H9 (cell line): Measurements from ENCODE around the gene GRIK3. TPM values are rescaled to one million over a fixed set of nuclear protein-coding genes. Genes with fewer than 3 reads are reported as not detected.
A peak's percentile ranks its signal among the peaks of the same experiment; 100 is the strongest.

Source experiments
- DNase-seq: peaks from one replicate; pipeline ENCODE4 v3.0.0-alpha.2; 2017
- H2AFZ ChIP-seq: one replicate; pipeline ENCODE4 v1.6.1; 2013; ENCODE audit warnings: mild to moderate bottlenecking, low read length, control low read depth, moderate library complexity
- H2AK5ac ChIP-seq: 2 replicates; pipeline ENCODE4 v1.6.1; 2013; ENCODE audit warnings: low read length, control low read depth, mixed read lengths; ENCODE audit not compliant: insufficient read length
- H2BK120ac ChIP-seq: one replicate; pipeline ENCODE4 v1.6.1; 2013; ENCODE audit warnings: low read depth, mild to moderate bottlenecking, low read length, control low read depth, inconsistent platforms; ENCODE audit not compliant: poor library complexity, severe bottlenecking
- H2BK12ac ChIP-seq: 2 replicates; pipeline ENCODE4 v1.6.1; 2013; ENCODE audit warnings: low read length, control low read depth, mixed read lengths, low read depth; ENCODE audit not compliant: insufficient read length
- H2BK15ac ChIP-seq: 2 replicates; pipeline ENCODE4 v1.6.1; 2013; ENCODE audit warnings: low read depth, low read length, control low read depth
- H2BK20ac ChIP-seq: one replicate; pipeline ENCODE4 v1.6.1; 2013; ENCODE audit warnings: low read depth, mild to moderate bottlenecking, low read length, control low read depth, inconsistent platforms; ENCODE audit not compliant: poor library complexity, severe bottlenecking
- H2BK5ac ChIP-seq: 2 replicates; pipeline ENCODE4 v1.6.1; 2013; ENCODE audit warnings: low read length, control low read depth, mixed read lengths; ENCODE audit not compliant: insufficient read length
- H3K14ac ChIP-seq: 2 replicates; pipeline ENCODE4 v1.6.1; 2013; ENCODE audit warnings: low read length, control low read depth; ENCODE audit not compliant: insufficient read depth
- H3K18ac ChIP-seq: 2 replicates; pipeline ENCODE4 v1.6.1; 2013; ENCODE audit warnings: low read depth, mild to moderate bottlenecking, mixed read lengths, low read length, control low read depth; ENCODE audit not compliant: insufficient read length
- H3K23ac ChIP-seq: 2 replicates; pipeline ENCODE4 v1.6.1; 2013; ENCODE audit warnings: low read length, control low read depth, mixed read lengths, low read depth; ENCODE audit not compliant: insufficient read length
- H3K23me2 ChIP-seq: 2 replicates; pipeline ENCODE4 v1.6.1; 2013; ENCODE audit warnings: low read depth, mild to moderate bottlenecking, mixed read lengths, low read length, control low read depth; ENCODE audit not compliant: insufficient read length, poor library complexity, severe bottlenecking
- H3K27ac ChIP-seq: 2 replicates; pipeline ENCODE4 v1.5.1; 2013; ENCODE audit warnings: low read length, control low read depth, mixed read lengths, low read depth; ENCODE audit not compliant: insufficient read length
- H3K27me3 ChIP-seq: 2 replicates; pipeline ENCODE4 v1.6.1; 2013; ENCODE audit warnings: low read length, control low read depth, inconsistent platforms; ENCODE audit not compliant: insufficient read depth
- H3K4ac ChIP-seq: 2 replicates; pipeline ENCODE4 v1.6.1; 2013; ENCODE audit warnings: low read depth, mild to moderate bottlenecking, control low read depth, inconsistent platforms, low read length, moderate library complexity
- H3K4me1 ChIP-seq: 2 replicates; pipeline ENCODE4 v1.6.1; 2013; ENCODE audit warnings: low read length, control low read depth, inconsistent platforms; ENCODE audit not compliant: insufficient read depth
- H3K4me2 ChIP-seq: 2 replicates; pipeline ENCODE4 v1.6.1; 2013; ENCODE audit warnings: low read length, control low read depth, mixed read lengths; ENCODE audit not compliant: insufficient read length, insufficient read depth
- H3K56ac ChIP-seq: 2 replicates; pipeline ENCODE4 v1.6.1; 2013; ENCODE audit warnings: low read depth, mild to moderate bottlenecking, mixed read lengths, low read length, control low read depth; ENCODE audit not compliant: insufficient read length
- H3K79me1 ChIP-seq: 2 replicates; pipeline ENCODE4 v1.6.1; 2013; ENCODE audit warnings: low read depth, mild to moderate bottlenecking, moderate library complexity, low read length, control low read depth, inconsistent platforms; ENCODE audit not compliant: insufficient read depth, poor library complexity, severe bottlenecking
- H3K79me2 ChIP-seq: 2 replicates; pipeline ENCODE4 v1.6.1; 2013; ENCODE audit warnings: low read length, control low read depth, inconsistent platforms; ENCODE audit not compliant: insufficient read depth
- H3K9ac ChIP-seq: 2 replicates; pipeline ENCODE4 v1.6.1; 2013; ENCODE audit warnings: low read length, control low read depth, mixed read lengths; ENCODE audit not compliant: insufficient read length; ENCODE audit errors: extremely low read depth
- H3K9me3 ChIP-seq: one replicate; pipeline ENCODE4 v1.6.1; 2013; ENCODE audit warnings: low read depth, low read length, inconsistent platforms; ENCODE audit not compliant: control insufficient read depth
- H3T11ph ChIP-seq: one replicate; pipeline ENCODE4 v1.6.1; 2013; ENCODE audit warnings: mild to moderate bottlenecking, low read length, control low read depth, inconsistent platforms
- H4K20me1 ChIP-seq: one replicate; pipeline ENCODE4 v1.6.1; 2013; ENCODE audit not compliant: control insufficient read depth, insufficient read length, insufficient read depth
- H4K5ac ChIP-seq: 2 replicates; pipeline ENCODE4 v1.6.1; 2013; ENCODE audit warnings: low read depth, mild to moderate bottlenecking, mixed read lengths, low read length, control low read depth; ENCODE audit not compliant: insufficient read length
- H4K8ac ChIP-seq: replicated peaks from 2 replicates; pipeline ENCODE4 v1.6.1; 2013; ENCODE audit warnings: low read length, control low read depth, mixed read lengths, low read depth; ENCODE audit not compliant: insufficient read length
- H4K91ac ChIP-seq: 2 replicates; pipeline ENCODE4 v1.6.1; 2013; ENCODE audit warnings: low read depth, mild to moderate bottlenecking, moderate library complexity, mixed read lengths, low read length, control low read depth; ENCODE audit not compliant: insufficient read length
- H3K27ac Mint-ChIP-seq, 3 experiments: 2 replicates in 2 of 3; 3 replicates in 1 of 3; pipeline ENCODE4 v1.8.0; 2020 to 2021; ENCODE audit warnings: mixed read lengths in 3 of 3, mild to moderate bottlenecking in 1 of 3, moderate library complexity in 1 of 3
- H3K27me3 Mint-ChIP-seq: 2 replicates; pipeline ENCODE4 v1.8.0; 2021; ENCODE audit warnings: low read depth, mild to moderate bottlenecking, moderate library complexity, mixed read lengths
- H3K36me3 Mint-ChIP-seq, 3 experiments: 2 replicates in 2 of 3; 3 replicates in 1 of 3; pipeline ENCODE4 v1.8.0; 2020 to 2021; ENCODE audit warnings: low read depth in 3 of 3, mixed read lengths in 3 of 3; ENCODE audit not compliant: insufficient read depth in 1 of 3
- H3K4me1 Mint-ChIP-seq, 2 experiments: 2 replicates each; pipeline ENCODE4 v1.8.0; 2020; ENCODE audit warnings: mixed read lengths in 2 of 2
- H3K4me3 Mint-ChIP-seq, 2 experiments: 2 replicates in 1 of 2; 3 replicates in 1 of 2; pipeline ENCODE4 v1.8.0; 2020 to 2021; ENCODE audit warnings: mild to moderate bottlenecking in 2 of 2, mixed read lengths in 2 of 2, moderate library complexity in 1 of 2
- H3K9me3 Mint-ChIP-seq, 2 experiments: 2 replicates in 1 of 2; 3 replicates in 1 of 2; pipeline ENCODE4 v1.8.0; 2020; ENCODE audit warnings: mild to moderate bottlenecking in 2 of 2, mixed read lengths in 2 of 2, moderate library complexity in 1 of 2
- CTCF ChIP-seq: fragments of 200-600 bp; sonication (generic); conservative IDR thresholded peaks from 3 replicates; pipeline ENCODE4 v1.8.0; 2021; ENCODE audit warnings: antibody characterized with exemption, mild to moderate bottlenecking
- WGBS: extraction: QIAGEN DNeasy Blood & Tissue Kit; methylation state at CpG from one replicate; pipeline ENCODE4 v1.1.7; 2013; ENCODE audit warnings: missing lambda C conversion rate, low lambda C conversion rate, mixed read lengths; ENCODE audit not compliant: insufficient read length; ENCODE audit errors: extremely low coverage; 5-methylcytosine and 5-hydroxymethylcytosine counted together
- total RNA-seq: library from RNA; stranded (reverse); gene quantifications from 2 replicates; pipeline ENCODE4 v1.2.1, GENCODE V29; 2021

Gene GRIK3
- total RNA-seq, 1 experiment from 2014 or later = 1.7 TPM

GRCh38 chr1:36913016-36913415 is 121.3 kb downstream of the GRIK3 start:
- no peak overlapping the region for H3K4me2 ChIP-seq
- no peaks in the 10 kb centered on the region for H3K9me3 ChIP-seq
- H2BK120ac ChIP-seq = no peak overlapping the region
- H3K27ac Mint-ChIP-seq = no peak overlapping the region
- no peak overlapping the region for H3K56ac ChIP-seq
- no peak overlapping the region for H2AFZ ChIP-seq
- TF ChIP-seq CTCF = no peak
- H3K4me3 Mint-ChIP-seq = no peak overlapping the region
- no peaks in the 10 kb centered on the region for H4K20me1 ChIP-seq
- no peaks in the 10 kb centered on the region for H3K27me3 ChIP-seq
- H3K18ac ChIP-seq = no peak overlapping the region
- no peak overlapping the region for H3K4ac ChIP-seq
- no peak overlapping the region for H2BK15ac ChIP-seq
- H3K27ac ChIP-seq = no peak overlapping the region
- no peaks in the 10 kb centered on the region for H3K23me2 ChIP-seq
- no peak overlapping the region for H2BK12ac ChIP-seq
- H3K4me1 ChIP-seq = no peaks in the 10 kb centered on the region
- peaks cover 13% of the 10 kb centered on the region for H3K27me3 Mint-ChIP-seq
- no peak overlapping the region for H2BK5ac ChIP-seq
- H4K91ac ChIP-seq = no peak overlapping the region
- no peak overlapping the region for H4K5ac ChIP-seq
- peak; percentile 15 for DNase-seq
- no peak overlapping the region for H2BK20ac ChIP-seq
- H3K23ac ChIP-seq = no peak overlapping the region
- no peak overlapping the region for H3K9ac ChIP-seq
- peaks cover 26 to 32% of the 10 kb centered on the region in 2 experiments for H3K9me3 Mint-ChIP-seq
- peaks cover 17 to 28% of the 10 kb centered on the region in 2 experiments for H3K4me1 Mint-ChIP-seq
- H3K79me2 ChIP-seq = no peaks in the 10 kb centered on the region
- no peak overlapping the region; the same call in 1 of the 2 replicates for H3K14ac ChIP-seq
- no peaks in the 10 kb centered on the region for H3K79me1 ChIP-seq
- no peak overlapping the region for H3T11ph ChIP-seq
- peaks cover 7 to 19% (median 10%) of the 10 kb centered on the region in 3 experiments; a peak in 6 of 7 replicates for H3K36me3 Mint-ChIP-seq
- H4K8ac ChIP-seq = no peak overlapping the region
- H2AK5ac ChIP-seq = no peak overlapping the region
- no CpG with 5 or more reads among the region's 5 CpGs for WGBS
